ENCODE results near the gene GABRB1.

Gene GABRB1

DNA sequence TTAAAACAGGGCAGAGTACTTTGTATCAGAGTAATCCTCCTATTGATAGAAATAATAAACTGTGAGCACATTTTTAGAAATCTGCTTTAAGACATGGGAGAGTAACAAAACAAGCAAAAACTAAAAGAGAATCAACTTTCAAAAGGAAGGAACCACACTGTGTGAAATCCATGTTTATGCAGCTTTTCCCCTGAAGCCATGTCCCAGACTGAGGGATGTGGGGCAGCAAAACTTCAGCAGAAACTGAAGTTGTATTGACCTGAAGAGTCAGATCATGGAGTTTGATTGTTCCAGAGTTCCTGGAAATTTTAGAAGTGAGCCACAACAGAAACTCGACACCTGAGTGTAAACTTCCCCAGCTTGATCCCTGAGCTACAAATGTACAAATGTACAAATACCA lies 378.9 kb downstream of the GABRB1 start:
- DNase-seq: no peak

- DNase-seq: no peak
Measured at GRCh38 chr4:47413521-47413920, 382.2 kb downstream of the GABRB1 start.

GRCh38 chr4:47415719-47416118 lies 384.4 kb downstream of the GABRB1 start:
- no peak for DNase-seq

- DNase-seq: no peak
Measured at GRCh38 chr4:47418147-47418546, 386.8 kb downstream of the GABRB1 start.

- DNase-seq: no peak
Measured at GRCh38 chr4:47419296-47419695, 387.9 kb downstream of the GABRB1 start.

GRCh38 chr4:47425628-47426027 lies 394.3 kb downstream of the GABRB1 start:
- no peak for DNase-seq

DNA sequence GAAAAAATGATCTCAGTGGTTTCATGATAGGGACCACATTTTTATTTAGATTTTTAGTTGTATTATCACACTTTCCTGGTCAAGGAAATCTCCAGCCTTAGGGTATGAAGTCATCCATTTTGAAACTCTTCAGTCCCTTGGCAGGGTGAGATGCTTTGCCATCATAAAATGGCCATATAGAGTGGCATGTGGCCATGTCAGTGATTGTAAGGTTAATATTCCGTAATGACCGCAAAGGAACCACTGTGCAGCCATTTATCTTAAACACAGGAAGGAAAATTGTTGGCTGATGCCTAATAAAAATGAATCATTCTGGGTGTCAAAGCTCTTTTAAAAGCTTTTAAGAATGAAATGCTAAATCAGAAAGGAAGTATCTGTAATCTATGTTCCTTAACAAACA lies 396.6 kb downstream of the GABRB1 start:
- DNase-seq: no peak

GRCh38 chr4:47432749-47433148 lies 401.4 kb downstream of the GABRB1 start:
- no peak for DNase-seq

- no peak for DNase-seq
Measured at GRCh38 chr4:47434931-47435330, 403.6 kb downstream of the GABRB1 start.

DNA sequence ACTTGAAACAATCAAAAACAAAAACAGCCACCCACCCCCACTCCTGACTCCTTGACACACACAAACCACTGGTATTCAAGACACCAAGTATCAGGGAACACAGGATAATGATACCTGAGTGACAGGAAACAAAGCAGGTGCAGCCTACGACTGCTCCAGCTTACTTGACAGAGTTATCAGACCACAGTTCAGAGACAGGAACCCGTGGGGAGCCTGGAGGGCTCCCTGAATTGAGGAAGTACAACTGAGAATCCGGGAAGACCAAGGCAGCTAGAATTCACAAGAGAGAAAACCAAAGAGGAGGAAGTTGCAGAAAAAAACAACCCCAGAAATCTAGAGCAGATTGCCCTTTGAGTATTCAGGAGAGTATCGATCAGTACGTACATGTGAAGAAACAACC lies 411.6 kb downstream of the GABRB1 start:
- DNase-seq: peak; percentile 1

- DNase-seq: no peak
Measured at GRCh38 chr4:47444031-47444430, 412.7 kb downstream of the GABRB1 start.

- DNase-seq: no peak
Measured at GRCh38 chr4:47451657-47452056, 420.3 kb downstream of the GABRB1 start.

DNA sequence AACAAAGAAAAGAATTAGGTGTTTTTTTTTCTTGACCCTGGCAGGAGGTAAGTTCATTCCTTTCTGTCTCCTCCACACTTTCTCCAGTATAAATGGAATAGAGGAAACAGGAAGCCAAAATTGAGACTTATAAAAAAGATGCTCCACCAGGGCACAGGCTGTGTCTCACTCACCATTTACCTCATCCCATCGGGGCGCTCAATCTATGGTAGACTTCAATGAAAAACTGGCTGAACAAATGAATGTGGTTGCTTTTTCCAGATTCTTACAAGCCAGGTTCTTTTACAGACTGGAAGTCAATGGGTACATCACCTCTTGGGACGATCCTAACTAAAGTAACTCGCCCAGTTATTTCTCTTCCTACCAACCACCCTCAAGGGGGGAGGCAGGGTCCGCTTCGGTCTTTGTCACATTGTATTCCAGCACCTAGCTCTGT lies 431.4 kb downstream of the GABRB1 start:
- DNase-seq: no peak

DNA sequence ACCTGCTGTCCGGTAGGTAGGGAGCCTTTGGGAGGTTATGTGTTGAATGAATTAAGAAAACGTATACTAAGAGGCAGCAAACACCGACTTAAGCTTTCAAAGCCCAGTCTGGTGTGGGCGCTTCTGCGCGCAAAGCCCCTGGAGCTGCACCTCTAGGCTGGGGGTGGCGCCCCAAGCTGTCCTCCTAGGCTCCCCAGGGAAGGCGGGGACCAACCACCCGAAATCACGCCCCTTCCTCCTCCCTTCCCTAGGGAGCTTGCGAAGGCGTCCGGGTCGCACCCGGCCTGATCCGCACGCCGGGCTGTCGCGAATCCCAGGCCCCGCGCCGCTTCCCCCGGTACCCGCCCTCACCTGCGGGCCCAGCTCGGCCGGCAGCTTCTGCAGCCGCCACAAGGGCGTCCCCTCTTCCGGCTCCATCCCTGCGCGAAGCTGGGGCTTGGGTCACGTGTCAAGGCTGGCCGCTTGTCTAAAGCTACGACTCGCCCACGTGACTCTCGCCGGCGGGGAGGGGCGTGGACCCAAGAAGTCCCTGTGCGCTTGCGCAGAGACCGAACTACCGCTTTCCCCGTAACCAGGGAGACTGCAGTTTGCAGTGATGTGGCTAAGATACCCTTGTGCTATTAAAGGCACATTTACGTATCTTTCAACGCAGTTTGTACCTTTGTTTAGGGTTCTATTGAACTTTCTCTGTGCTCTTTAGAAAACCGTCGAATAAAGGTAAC lies 432.0 kb downstream of the GABRB1 start, which contains the start of gene COMMD8:
Gene COMMD8, minus strand, starts transcription at position 468 of the 722 bp plus-strand sequence. Its CDS starts 51 bp downstream, at position 417.
- DNase-seq: peak; percentile 98

- peak; percentile 8 for DNase-seq
Measured at GRCh38 chr4:47465004-47465403, 433.6 kb downstream of the GABRB1 start.

DNA sequence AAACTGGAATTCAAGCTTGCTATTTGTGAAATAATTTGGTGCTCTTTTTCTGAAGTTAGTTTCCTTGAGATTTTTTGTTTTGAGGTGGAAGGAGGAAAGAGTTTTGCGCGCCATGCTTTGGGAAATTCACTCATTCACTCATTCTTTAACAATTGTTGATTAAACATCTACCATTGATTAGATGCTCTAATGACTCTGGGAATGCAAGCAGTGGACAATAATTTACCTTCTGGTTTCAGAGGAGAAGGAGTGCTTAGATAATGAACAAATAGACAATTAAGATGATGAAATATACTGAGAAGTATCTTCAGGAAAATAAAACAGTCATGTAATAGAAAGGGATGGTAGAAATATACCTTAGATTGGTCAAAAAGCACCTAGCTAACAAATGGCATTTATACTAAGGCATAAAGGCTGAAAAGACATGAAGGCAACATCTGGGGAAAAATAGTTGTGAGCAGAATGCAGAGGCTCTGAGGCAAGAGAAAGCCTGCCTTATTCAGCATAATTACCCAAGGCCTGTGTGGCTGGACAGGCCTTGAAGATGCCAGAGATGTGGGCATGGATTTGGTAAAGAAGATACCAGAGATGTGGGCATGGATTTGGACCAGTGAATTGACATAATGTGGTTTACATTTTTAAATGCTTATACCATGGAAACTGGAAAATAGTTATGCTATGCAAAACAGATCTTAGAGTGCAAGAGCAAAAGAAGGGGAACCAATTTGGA lies 434.9 kb downstream of the GABRB1 start:
- DNase-seq: no peak

GRCh38 chr4:47468706-47469365 lies 437.5 kb downstream of the GABRB1 start:
- no peak for DNase-seq

DNA sequence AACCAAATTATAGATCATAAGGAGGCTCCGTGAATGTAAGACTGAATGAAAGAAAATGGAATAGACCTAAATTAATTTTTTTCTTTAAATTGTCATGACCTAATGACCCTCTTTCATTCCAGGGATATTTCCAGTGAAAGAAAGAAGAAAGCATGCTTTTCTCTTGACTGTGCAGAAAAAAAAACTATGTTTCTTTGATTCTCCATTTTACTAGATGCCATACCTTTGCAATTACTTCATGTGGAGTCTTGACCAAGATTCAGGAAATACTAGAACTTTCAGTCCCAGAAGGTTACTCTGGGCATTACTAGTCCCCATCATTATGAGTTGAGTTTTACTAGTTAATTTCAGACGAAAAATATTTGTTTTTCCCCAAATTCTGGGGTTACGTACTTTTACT lies 438.6 kb downstream of the GABRB1 start:
- DNase-seq: no peak

- DNase-seq: no peak
Measured at GRCh38 chr4:47471064-47471463, 439.7 kb downstream of the GABRB1 start.

GRCh38 chr4:47471591-47471990 lies 440.2 kb downstream of the GABRB1 start:
- DNase-seq: no peak

GRCh38 chr4:47473141-47473750 lies 441.9 kb downstream of the GABRB1 start:
- no peak for DNase-seq

DNA sequence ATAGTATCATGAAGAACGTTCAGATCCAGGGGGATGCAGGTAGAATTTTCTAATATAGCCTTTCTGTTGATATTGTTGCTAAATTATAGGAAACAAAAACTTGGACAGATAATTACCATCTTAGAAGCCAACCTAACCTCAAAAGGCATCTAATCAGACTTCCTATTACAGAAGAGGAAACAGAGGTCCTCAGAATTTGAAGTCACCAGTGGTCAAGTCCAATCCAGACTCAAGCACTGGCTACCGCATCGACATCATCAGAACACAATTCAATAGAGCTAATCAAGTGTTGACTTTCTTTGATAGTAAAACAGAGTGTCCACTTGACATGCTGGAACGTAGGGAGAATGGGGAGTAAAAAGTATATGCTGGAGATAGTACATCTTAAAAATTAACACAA lies 443.4 kb downstream of the GABRB1 start:
- DNase-seq: no peak

DNA sequence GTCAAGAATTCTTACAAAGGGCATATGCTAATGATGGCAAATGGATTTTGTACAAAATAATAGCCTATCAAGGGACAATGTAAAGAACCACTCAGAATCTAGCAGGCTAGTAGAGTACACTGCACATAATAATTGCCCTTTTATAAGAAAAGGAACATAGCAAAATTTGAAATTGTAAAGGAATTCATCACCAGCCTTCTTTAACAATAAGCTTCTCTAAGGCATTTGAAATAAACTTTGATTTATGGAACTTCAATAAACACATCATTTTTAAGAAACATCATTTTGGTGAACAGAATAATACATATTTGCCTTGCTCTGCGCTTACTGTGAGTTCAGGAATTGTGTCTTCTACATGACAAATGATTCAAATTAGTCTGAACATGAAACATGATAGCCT lies 444.0 kb downstream of the GABRB1 start:
- DNase-seq: no peak

Data from CD4-positive, alpha-beta T cell treated with Interferon gamma for 1 hour (primary cell).